Retinal pigment epithelial cell (primary cell): ENCODE measurements around the gene PMPCA.
"Not testable (repeated sequence)": the region's sequence is repeated elsewhere in the genome, so short reads cannot be mapped to it uniquely, and the experiment has no call there.

Source experiments
- DNase-seq: peaks from one replicate; pipeline ENCODE4 v3.0.0-alpha.2; 2010; ENCODE audit warnings: low read depth
- H3K4me3 ChIP-seq: 2 replicates; pipeline ENCODE4 v1.5.1; 2011; ENCODE audit warnings: mild to moderate bottlenecking, low read length, control low read depth, moderate library complexity
- TF ChIP-seq, protein P1 (sequence below): conservative IDR thresholded peaks from 2 replicates; pipeline ENCODE4 v1.5.1; 2011; ENCODE audit warnings: low read depth, low read length, control low read depth, inconsistent platforms

PMPCA gene

DNA sequence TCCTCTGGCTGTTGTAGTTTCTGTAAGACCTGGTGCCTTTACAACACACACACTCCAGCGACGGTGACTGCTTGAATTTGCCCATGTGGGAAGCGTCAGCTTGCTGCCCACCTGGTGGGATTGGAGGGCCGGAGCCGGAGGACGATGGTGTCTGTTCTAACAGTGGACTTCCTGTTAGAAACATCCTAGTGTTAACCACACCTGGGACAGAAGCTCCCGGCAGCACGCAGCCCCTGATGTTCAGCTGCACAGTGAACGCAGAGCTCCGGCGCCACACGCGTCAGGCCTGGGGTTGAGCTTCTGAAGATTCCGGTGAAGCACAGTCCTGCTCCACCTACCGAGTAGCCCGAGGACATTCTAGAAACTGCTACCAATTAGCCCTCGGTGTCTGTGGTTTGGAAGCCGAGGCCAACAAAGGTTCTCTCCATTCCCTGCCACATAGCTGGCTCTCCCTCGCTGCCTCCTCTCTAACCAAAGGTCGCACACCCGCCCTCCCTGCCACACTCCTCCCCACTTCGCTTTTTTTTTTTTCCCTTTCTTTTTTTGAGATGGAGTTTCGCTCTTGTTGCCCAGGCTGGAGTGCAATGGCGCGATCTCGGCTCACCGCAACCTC is 14.4 kb downstream of the PMPCA start:
- DNase-seq = no peak
- TF ChIP-seq, protein P1, sequence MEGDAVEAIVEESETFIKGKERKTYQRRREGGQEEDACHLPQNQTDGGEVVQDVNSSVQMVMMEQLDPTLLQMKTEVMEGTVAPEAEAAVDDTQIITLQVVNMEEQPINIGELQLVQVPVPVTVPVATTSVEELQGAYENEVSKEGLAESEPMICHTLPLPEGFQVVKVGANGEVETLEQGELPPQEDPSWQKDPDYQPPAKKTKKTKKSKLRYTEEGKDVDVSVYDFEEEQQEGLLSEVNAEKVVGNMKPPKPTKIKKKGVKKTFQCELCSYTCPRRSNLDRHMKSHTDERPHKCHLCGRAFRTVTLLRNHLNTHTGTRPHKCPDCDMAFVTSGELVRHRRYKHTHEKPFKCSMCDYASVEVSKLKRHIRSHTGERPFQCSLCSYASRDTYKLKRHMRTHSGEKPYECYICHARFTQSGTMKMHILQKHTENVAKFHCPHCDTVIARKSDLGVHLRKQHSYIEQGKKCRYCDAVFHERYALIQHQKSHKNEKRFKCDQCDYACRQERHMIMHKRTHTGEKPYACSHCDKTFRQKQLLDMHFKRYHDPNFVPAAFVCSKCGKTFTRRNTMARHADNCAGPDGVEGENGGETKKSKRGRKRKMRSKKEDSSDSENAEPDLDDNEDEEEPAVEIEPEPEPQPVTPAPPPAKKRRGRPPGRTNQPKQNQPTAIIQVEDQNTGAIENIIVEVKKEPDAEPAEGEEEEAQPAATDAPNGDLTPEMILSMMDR = no peak

DNA sequence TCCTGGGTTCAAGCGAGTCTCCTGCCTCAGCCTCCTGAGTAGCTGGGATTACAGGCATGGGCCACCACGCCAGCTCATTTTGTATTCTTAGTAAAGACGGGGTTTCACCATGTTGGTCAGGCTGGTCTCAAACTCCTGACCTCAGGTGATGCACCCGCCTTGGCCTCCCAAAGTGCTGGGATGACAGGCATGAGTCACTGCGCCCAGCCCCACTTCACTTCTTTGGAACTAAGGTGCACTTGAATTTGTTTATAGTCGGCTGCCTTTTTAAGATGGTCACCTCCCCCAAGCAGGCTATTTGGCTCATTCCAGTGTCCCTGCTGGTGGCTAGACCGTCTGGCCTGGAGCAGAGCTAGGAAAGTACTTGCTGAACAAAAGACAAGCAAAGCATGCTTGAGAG is 14.9 kb downstream of the PMPCA start:
- not testable (repeated sequence) for DNase-seq

More for the DNA sequence above, 14.4 kb downstream of the PMPCA start:
- no peak overlapping the region for H3K4me3 ChIP-seq

DNA sequence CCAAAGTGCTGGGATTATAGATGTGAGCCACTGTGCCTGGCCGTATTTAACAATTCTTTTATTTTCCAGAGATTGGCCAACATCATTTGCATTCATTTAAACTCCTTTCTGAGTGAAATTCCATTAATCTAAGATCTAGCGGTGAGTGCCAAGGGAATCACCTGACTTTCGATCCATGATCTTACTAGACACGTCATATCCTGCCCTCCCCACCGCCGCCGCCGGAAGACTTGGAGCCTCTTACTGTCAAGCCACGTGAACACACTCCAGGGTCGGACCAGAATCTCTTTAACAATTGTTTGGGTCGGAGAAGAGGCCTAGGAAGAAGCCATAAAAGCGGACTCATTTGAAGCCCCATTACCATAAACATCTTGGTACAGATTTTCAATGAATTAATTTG is 16.3 kb downstream of the PMPCA start:
- H3K4me3 ChIP-seq = no peak overlapping the region
- no peak for DNase-seq
- TF ChIP-seq, protein P1 = no peak

More for the DNA sequence above, 14.9 kb downstream of the PMPCA start:
- H3K4me3 ChIP-seq = not testable (repeated sequence)

DNA sequence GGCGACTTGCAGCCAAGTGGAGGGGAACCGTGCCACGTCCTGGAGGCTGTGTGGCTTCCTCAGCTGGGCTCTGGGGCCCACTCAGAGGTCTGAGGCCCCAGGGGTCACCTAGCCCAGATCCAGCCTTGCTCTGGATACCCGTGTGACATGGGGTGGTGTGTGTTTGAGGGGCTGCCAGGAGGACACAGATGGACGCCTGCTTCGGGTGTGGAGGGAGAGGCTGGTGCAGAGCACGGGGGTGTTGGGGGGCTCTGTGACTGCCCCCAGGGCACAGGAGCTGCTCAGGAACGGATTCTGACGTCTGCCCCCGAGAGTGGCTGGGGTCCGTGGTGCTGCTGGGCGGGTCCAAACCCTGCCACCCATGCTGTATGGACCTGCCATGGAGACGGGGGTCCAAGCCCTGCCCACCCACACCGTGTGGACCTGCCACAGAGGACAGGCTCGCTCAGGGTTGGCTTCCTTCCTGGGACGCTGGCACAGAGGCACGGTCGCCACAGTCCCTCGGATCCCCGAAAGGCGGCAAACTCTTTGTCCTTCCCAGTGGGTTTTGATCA is 18.7 kb downstream of the PMPCA start:
- no peak overlapping the region for H3K4me3 ChIP-seq
- no peak for DNase-seq
- TF ChIP-seq, protein P1 = no peak

DNA sequence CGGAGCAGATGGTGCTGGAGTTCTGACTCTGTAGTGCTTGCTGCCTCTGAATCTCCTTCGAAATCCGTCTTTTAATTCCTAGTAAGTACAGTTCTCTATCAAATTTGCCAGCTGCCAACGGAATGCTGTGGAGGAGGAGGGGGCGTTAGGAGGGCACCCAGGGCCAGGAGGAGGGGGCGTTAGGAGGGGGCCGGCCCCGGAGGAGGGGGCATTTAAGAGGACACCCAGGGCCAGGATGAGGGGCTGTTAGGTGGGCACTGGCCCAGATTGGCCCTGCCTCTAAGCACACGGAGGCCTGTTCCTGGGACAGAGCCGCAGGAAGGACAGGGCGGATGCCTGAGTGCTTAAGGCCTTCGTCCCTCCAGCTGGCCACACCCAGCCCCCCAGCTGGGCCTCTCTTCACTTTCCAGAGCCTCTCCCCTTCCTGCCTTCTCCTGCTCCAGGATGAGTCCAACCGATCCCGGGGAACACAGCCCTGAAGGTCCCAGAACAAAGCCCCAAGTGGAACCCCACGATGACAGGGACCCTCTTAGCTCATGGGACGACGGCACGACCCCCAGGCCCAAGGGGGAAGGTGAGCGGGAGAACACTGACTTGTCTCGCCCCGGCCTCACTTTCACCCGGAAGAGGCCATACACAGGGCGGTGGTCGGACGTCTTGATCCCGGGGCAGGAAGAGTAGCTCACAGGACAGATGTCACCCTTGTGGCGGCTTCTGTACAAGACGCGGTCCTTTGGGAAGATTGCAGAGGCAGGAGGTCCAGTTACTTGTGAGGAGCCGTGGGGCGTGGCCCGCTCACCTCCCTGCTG is 19.4 kb downstream of the PMPCA start:
- no peak for DNase-seq

DNA sequence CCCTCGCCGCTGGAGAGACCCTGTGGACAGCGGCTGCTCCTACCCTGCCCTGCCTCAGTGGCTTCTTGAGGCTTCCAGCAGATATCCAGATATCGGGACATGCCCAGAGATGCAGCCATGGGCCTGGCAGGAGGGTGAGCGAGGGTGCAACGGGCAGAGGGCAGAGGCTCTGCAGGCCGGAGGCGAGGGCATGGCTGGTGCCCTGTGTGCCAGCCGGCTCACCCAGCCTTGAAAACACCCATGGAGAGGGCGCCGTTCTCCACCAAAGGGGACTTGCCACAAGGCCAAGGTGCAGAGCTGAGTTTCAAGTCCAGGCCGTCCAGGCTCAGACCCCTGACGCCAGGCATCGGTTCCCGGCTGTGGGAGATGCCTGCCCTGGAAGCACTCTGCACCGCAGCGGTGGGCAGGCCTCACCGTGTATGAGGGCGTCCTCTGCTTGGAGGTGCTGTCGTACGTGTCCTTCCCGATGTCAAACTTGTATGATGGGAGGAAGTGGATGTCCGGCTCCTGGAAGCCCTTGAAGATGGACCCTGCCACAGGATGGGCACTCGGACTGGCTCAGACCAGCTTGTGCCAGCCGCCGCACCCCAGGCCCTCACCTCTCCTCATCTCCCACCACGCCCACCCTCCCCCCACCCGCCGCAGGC is 20.3 kb downstream of the PMPCA start:
- H3K4me3 ChIP-seq = no peak overlapping the region
- no peak for DNase-seq

More for the DNA sequence above, 19.4 kb downstream of the PMPCA start:
- H3K4me3 ChIP-seq = no peak overlapping the region
- TF ChIP-seq, protein P1 = no peak

More for the DNA sequence above, 20.3 kb downstream of the PMPCA start:
- TF ChIP-seq, protein P1 = no peak
